ENCODE results near the gene AOC2. TPM values are rescaled to one million over a fixed set of nuclear protein-coding genes. Genes with fewer than 3 reads are reported as not detected.

Gene AOC2, protein sequence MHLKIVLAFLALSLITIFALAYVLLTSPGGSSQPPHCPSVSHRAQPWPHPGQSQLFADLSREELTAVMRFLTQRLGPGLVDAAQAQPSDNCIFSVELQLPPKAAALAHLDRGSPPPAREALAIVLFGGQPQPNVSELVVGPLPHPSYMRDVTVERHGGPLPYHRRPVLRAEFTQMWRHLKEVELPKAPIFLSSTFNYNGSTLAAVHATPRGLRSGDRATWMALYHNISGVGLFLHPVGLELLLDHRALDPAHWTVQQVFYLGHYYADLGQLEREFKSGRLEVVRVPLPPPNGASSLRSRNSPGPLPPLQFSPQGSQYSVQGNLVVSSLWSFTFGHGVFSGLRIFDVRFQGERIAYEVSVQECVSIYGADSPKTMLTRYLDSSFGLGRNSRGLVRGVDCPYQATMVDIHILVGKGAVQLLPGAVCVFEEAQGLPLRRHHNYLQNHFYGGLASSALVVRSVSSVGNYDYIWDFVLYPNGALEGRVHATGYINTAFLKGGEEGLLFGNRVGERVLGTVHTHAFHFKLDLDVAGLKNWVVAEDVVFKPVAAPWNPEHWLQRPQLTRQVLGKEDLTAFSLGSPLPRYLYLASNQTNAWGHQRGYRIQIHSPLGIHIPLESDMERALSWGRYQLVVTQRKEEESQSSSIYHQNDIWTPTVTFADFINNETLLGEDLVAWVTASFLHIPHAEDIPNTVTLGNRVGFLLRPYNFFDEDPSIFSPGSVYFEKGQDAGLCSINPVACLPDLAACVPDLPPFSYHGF
- 2.3 and 2.7 TPM in 2 replicates for total RNA-seq

DNA sequence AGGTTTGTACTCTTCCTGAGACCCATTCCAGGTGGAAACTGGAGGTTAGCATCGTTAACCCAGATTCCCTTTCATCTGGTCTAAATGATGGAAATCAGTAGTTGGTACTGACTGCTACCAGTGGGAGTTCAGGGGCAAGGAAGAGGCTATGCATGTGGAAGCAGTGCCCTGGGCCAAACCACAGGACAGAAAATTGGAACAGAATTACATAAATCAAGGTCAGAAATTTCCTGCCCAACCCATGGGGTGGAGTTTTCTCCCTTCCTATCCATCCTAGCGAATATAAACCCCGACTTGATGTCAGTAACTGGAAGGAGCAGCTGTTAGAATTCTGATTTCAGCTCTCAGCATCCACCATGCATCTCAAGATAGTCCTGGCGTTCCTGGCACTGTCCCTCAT, at the start of gene AOC2:
Gene AOC2 (plus strand): TSS at position 310 of the 400 bp plus-strand sequence. CDS start 47 bp downstream, at position 357.
- intact Hi-C loops (cut with micrococcal nuclease): no loop called here

DNA sequence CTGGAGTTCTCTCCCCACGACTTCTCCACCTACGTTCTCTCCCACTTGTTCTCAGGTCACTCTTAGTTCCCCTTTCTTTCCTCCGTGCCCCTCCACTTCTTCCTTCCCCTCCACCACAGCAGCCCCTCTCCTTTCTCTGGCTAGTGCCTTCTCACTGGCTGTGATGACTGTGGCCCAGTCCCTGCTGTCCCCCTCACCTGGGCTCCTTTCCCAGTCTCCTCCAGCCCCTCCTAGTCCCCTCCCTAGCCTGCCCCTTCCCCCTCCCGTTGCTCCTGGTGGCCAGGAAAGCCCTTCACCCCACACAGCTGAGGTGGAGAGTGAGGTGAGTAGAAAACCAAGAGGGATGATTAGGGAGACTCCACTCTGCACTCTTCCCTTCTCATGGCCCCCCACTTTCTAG, 49.3 kb upstream of the AOC2 start:
- intact Hi-C loops (cut with micrococcal nuclease): no loop called here

DNA sequence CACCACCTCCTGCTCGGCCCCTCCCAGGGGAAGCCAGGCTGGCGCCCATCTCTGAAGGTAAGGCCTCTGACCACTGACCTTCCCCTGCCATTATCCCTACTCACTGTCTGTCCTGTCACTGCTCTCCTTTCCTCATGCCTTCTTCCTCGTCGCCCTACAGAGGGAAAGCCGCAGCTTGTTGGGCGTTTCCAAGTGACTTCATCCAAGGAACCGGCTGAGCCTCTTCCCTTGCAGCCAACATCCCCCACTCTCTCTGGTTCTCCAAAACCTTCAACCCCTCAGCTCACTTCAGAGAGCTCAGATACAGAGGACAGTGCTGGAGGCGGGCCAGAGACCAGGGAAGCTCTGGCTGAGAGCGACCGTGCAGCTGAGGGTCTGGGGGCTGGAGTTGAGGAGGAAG, 48.9 kb upstream of the AOC2 start:
- intact Hi-C loops (cut with micrococcal nuclease): no loop called here

DNA sequence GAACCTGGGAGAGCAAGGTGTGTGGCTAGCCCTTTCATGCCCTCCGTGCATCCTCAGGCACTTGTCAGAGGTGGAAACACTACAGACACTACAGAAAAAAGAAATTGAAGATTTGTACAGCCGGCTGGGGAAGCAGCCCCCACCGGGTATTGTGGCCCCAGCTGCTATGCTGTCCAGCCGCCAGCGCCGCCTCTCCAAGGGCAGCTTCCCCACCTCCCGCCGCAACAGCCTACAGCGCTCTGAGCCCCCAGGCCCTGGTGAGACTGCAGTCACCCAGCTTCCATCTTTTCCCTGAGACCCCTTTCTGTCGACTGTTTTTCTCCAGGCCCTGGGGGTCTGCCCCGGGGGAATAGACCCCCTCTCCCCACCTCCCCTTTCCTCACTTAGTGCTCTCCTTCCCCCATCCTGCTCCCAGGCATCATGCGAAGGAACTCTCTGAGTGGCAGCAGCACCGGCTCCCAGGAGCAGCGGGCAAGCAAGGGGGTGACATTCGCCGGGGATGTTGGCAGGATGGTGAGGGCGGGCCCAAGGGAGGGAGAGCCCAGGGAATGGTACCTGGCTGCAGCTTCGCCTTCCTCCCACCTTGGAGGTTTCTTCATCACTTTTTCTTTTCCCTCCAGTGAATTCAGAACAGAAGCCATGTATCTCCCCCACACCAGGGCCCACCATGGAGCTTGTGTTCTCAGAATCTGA, 48.2 kb upstream of the AOC2 start:
- intact Hi-C loops (cut with micrococcal nuclease): no loop called here

DNA sequence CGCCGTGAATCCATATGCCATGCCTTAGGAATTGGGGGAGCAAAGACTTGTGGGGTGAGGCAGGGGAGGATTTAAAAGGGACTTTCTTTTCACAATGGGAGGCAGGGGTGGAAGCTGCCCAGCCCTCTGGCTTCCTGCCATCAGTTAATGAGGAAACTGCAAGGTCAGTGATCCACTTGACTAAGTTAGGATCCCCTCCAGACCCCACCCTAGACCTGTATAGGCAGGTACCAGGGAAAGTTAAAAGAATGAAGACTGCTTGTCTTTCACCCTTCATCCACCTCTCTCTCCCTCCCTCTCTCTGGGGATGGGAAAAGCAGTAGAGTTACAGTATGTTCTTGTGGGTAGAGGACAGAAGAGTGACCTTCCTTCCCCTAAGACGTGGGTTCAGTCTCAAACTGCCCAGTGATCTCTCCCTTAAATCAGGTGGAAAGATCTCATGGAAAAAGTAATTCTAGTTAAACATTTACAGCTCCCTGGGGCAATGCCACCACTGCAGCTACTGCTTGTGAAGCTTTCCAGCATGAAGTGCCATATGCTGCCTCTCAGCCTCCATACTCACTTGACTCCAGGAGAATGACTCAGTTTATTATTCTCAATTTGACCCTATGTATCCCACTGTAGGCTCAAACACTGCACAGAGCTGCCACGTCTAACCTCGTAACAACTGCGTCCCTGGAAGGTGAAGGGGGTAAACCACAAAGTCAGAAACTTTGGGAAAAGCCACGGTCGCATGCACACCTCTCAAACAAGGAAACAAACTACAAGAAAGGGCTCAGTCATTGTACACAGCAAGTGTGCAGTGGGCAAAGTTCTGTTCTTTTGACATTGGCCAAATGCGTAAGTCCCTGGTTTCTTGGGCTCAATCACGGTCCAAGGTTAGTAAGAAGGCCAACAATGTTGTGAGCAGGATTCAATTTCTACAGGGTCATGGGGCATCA, 47.0 kb upstream of the AOC2 start:
- intact Hi-C loops (cut with micrococcal nuclease): loop anchor here (1.0 kb wide), 2 partner anchors 24 to 27 kb away; partner anchors contain the start of genes BECN1 and VPS25

DNA sequence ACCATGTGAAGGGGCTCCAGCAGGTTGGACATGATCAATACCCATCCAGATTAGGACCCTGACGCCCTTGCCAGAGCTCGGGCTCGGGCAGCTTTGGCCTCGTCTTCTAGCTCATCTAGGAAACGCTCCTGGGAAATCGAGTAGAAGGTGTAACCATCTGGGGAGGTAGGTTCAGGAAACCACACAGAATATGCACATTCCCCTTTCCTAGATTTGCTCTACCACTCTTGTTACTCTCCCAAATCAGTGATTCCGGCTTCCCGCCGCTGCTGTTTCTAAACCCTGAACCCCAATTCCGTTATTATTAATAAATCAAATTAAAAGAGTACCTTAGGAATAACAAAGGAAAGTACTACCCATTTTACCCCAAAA, 46.4 kb upstream of the AOC2 start:
- intact Hi-C loops (cut with micrococcal nuclease): loop anchor here (1.0 kb wide), 2 partner anchors 25 to 26 kb away; partner anchors contain the start of genes BECN1 and VPS25

DNA sequence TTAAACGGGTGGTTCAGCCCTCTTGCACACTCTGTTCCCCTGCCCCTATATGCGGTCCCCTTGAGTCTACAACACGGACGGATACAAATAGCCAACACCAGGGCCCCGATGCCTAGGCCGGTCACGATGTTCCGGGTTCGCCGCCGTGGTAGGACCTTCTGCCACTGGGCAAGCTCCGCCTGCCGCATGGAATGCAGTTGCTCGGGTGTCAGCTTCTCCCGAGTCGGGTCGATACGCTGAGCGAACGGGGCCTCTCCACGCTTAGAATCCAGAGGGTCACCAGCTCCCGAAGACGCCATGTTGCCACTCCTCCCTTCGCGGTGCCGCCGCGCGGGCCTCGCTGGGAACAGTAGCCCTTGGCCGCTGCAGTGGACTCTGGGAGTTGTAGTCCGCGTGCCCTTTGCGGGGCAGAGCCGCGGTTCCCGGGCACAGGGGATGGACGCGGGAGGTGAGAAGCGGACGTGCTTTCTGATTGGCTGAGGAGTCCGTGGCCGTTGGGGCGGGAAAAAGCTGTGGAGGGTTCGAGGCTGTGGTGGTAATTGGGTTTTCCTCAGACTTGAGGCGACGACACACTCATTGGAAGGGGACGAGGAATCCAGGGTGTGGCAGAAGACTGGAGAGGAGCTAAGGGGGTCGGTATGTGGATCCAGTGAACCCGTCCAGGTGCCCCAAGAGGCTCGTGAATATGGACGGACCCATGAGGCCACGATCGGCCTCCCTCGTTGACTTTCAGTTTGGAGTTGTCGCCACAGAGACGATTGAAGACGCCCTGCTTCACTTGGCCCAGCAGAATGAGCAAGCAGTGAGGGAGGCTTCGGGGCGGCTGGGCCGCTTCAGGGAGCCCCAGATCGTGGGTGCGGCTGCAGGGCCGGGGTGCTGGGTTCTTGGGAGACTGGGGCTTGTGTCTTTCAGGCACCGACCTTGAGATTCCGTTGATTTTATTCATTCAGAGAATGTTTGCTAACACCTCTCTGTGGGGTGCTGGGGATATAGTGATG, 45.7 kb upstream of the AOC2 start, which contains the start of the genes CNTD1 and COA3:
Gene CNTD1 (plus strand): TSS at position 479 of the 998 bp plus-strand sequence. CDS start 207 bp downstream, at position 686.
Gene COA3 (minus strand): TSS at position 322 of the 998 bp plus-strand sequence. CDS start 23 bp downstream, at position 299.
- intact Hi-C loops (cut with micrococcal nuclease): loop anchor here (1.0 kb wide), 2 partner anchors 25 to 26 kb away; partner anchors contain the start of genes BECN1 and VPS25

DNA sequence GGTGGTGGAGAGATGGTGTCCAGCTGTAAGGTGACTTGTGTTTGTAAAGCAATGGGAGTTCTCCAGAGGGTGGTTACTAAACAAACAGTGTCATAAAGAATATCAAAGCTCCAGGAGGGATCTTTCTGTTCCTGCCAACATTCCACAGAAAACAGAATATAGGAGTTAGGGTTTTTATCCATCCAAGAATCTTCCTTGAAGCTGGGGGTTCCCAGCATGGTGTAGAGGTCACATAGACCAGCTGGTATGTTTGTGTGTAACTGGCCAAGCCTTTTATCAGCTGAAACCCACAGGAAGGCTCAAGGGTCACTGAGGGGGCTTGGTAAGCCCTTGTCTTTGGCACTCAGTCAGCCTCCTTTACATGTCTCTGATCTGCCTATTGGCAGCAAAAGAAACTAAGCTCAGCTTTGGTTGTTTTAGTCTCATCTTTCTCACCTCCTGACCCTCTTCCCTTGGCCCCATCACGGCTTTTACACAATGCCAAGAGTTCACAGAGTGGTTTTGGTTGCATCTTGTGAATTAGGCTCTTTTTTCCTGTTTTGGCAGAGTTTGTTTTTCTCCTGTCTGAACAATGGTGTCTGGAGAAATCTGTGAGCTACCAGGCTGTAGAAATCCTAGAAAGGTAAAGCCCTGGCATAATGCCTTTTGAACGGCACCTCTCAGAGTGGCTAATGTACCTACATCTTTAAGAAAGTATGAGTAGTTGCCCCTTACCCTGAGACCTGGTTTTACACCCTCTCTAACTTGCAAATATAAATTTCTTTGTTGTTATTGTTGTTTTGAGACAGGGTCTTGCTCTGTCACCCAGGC, 41.1 kb upstream of the AOC2 start:
- intact Hi-C loops (cut with micrococcal nuclease): no loop called here

DNA sequence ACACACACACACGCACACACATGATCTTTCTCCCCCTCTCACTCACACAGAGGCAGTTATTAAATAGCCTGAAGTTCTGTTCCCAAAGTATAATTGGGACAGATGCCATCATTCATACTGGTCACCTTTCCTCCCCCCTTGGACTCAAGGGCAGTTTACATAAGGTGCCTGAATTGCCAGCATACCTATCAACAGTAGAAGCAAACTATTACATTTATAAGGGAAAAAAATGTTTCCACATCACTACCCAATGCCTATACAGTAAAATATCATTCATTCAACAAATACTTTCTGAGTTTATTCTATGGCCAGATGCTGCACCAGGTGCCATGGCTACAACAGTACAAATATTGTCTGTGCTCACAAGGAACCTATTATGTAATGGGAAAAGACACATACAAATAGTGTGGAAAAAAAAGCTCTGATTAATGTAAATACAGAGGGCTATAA, 39.4 kb upstream of the AOC2 start:
- intact Hi-C loops (cut with micrococcal nuclease): no loop called here

DNA sequence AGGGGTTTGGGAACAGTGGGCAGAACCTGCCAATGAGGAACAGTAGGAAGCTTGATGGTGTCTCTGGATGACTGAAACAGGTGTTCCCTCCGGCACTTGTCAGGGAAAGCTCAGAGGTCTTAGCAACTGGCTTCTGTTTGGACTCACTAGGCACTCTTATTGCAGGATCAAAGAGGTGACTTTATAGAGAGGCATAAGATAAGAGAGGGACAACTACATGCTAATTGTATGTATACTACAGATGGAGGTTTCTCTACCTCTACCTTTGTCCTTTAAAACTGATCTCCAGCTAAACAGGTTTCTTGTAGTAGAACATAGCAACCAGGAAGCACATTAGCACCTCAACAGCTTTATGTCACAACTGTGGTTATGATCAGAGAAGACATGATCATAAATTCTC, 38.1 kb upstream of the AOC2 start:
- intact Hi-C loops (cut with micrococcal nuclease): no loop called here

DNA sequence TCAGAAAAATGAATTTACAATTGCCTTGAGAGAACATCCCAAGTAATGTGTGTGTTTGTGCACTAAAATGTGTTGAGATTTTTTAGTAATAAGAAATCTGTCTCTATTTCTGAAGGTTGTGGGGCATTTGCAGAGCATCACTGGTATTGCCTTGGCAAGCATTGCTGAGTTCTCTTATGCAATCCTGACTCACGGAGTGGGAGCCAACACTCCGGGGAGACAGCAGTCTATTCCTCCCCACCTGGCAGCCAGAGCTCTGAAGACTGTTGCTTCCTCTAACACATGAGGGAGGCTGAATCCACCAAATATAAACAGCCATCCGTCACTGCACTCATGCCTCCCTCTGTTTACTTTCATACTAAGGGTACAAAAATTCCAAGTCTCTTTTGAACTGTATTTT, 35.1 kb upstream of the AOC2 start:
- intact Hi-C loops (cut with micrococcal nuclease): no loop called here

DNA sequence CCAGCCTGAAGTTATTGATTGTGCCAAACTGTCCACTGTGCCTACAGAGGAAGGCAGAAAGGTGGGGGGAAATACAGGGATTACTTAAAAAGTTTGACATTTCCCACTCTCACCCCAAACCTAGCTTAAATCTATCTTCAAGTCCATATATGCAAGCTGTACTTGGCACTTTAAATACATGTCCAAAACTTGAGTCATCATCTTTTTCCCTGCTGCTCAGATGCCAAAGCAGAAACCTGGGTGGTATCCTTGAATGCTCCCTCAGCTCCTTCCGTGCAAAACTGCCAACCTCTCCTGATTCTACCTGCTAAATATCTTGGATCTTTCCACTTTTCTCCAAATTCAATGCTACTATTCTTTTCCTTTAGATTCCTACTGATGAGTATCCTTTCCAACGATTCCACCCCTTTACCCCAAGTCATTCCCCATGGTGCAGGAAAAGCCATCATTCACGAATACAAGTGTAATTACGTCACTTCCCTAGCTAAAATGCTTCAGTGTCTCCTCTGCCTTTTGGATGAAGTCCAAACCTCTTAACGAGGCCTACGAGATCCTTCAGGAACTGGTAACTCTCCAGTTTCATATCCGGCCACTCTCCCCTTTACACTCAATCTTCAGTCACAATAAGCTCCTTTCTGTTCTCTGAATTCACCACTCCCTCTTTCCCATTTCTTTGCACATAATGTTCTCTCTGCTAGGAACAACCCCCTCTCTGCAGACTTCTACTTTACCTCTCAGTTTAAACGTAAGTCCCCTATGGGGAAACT, 29.6 kb upstream of the AOC2 start:
- intact Hi-C loops (cut with micrococcal nuclease): no loop called here

DNA sequence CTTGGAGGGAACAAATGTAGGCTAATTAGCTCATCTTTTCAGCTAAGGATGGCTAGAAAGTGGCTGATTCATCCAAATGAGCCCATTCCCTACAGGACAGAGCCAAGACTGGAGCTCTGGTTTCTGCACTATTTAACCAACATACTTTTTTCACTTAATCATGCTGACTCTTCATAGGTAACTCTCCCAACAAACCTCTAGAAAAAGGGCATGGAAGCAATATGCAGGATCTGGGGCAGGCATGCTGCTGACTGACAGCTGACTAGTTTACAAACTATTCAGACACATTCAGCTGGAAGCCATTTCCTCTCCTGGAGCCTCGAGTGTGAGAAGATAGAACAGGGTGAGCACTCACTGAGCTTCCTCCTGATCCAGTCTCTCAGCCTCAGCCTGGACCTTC, 26.5 kb upstream of the AOC2 start:
- intact Hi-C loops (cut with micrococcal nuclease): no loop called here

DNA sequence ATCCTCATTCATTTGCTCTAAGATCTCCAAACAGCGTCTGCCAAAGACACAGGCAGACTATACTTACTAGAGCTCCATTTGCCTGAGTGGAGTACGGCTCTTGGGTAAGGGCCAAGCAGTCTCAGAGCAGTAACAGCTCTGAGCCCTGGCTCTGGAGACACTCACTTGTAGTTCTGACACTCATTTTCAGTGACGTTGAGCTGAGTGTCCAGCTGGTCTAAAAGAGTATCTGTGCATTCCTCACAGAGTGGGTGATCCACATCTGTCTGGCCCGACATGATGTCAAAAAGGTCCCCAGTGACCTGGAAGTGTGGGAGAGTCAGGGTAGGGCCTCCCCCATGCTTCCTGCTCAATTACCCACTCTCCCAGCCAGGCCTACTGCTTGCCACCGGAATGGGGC, 26.0 kb upstream of the AOC2 start:
- intact Hi-C loops (cut with micrococcal nuclease): no loop called here

DNA sequence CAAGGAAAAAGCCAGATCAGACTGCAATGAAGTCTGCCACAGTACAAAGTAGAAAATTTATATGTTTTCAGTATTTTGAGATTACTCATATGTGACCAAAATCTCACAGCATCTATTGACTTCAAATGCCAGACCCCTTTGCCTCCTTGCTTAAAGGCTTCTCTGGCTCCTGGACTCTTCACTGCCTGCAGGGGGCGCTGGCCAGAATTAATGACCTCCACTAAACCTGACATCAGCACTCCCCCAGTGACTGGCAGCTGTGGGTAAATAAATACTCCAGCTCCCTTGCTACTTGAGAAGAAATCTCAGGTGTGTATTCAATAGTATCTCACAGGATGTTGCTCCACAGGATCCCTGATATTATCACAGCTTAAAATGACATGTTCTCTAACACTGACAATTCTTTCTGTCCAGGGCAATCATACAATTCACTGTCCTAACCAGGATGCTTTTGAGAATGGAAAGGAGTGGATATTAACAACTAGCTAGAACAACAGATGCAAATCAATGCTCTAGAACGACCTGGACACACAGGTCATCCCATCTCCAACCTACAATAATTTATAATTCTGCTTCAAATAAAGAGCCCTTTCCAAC, 24.3 kb upstream of the AOC2 start:
- intact Hi-C loops (cut with micrococcal nuclease): loop anchor here (5.0 kb wide), 1 partner anchor 98 kb away; no protein-coding TSS in a partner anchor

DNA sequence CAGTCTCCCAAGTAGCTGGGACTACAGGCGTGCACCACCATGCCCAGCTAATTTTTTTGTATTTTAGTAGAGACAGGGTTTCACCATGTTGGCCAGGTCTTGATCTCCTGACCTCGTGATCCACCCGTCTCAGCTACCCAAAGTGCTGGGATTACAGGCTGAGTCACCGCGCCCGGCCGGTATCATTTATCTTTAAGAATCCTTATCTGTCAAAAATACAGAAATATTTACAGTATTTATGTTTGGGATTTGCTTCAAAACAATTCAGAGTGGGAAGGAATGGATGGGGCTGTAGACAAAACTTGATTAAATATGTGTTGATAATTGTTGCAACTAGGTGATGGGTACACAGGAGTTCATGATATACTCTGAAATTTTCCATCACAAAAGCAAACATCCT, 23.2 kb upstream of the AOC2 start:
- intact Hi-C loops (cut with micrococcal nuclease): loop anchor here (5.0 kb wide), 1 partner anchor 99 kb away; no protein-coding TSS in a partner anchor

DNA sequence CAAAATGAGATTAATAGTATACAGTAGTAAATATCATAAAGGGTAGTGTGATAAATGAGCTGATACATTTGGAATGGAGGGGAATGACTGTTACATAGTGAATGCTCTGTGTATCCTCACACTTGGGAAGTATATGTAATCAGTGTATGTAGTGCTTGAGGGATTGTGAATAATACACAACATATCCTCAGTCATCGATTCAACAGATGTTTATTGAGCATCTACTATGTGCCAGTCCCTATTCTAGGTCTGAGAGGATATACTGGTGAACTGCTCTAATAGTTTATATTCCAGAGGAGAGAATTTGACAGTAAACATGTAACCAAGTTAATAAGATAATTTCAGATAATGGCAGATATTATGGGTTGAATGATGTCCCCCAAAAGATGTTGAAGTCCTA, 16.9 kb upstream of the AOC2 start:
- intact Hi-C loops (cut with micrococcal nuclease): no loop called here
